IPS-18c (cell line): ENCODE measurements around the gene VAMP7.
"Not testable (repeated sequence)": the region's sequence is repeated elsewhere in the genome, so short reads cannot be mapped to it uniquely, and the experiment has no call there.

Experiments used
- H3K4me3 ChIP-seq: 2 replicates; pipeline ENCODE4 v1.7.0; 2013; ENCODE audit warnings: low read depth, mild to moderate bottlenecking, low read length, moderate library complexity; ENCODE audit not compliant: insufficient read depth
- H3K9me3 ChIP-seq: one replicate; pipeline ENCODE4 v1.6.1; 2013; ENCODE audit warnings: mild to moderate bottlenecking, low read length, moderate library complexity; ENCODE audit not compliant: control insufficient read depth, insufficient read depth

VAMP7 gene

DNA sequence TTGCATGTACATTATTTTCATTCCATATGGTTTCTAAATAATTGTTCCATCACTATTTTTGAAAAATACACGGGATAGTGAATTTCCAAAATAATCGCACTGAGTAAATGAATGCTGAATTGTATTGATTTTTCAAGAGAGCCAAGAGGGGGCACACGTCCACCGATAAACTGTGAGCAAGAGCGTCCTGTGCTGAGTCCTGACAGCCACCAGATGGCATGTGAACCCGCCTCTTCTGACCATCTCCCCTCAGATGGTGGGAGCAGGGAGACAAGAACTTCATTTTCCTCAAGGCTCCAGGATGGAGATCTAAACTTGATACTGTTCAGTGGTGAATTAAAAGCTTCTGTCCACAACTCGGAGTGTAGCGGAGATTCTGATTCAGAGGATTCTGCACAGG lies 85.7 kb downstream of the VAMP7 start:
- peaks cover 6% of the 10 kb centered on the region for H3K9me3 ChIP-seq

DNA sequence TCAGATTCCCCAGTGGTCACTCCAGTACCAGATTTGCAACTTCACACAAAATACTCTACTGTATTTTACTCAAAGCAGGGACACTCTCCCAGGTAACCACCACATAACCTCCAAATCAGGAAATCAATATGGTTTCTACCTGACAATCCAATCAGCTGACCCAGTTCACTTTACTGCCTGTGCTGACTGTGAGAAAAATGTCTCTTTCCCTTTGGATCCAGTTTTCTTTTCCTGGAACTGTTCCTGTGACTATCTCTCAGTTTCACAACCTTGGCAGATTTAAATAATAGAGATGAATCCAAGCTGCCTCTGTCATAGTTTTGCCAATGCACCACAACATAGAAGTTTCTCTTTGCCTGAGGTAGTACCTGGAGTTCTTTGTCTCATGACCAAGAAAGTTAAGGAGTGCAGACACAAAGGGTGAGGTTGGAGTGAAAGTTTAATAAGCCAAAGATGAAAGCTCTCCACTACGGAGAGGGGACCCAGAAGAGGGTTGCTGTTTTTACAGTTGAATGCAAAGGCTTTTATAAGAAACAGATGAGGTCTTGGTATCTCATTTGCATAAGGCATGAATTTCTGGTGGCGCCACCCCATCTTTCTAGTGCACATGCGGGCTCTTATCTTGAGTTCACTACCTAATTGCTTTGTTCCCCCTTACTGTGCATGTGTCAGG lies 86.6 kb downstream of the VAMP7 start:
- H3K4me3 ChIP-seq = no peak overlapping the region
- H3K9me3 ChIP-seq = peaks cover 8% of the 10 kb centered on the region

More for the DNA sequence above, 85.7 kb downstream of the VAMP7 start:
- H3K4me3 ChIP-seq = no peak overlapping the region

DNA sequence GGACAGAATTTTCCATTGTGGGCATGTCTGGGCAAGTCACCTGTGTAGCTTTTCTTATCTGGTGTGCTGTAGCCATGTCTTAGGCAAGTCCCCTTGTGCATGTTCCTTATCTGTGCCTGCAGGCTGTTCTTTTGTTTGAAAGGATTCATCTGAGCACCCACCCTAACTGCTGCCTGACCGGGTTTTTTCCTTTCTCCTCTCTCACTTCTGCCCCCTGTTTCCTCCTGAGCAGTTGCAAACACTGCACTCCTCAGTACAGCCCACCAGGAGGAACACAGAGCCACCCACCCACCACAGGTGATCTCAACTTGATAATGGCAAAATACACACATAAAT lies 87.1 kb downstream of the VAMP7 start:
- Histone ChIP-seq H3K9me3 (peaks cover 6% of the 10 kb centered on the region), H3K4me3 (no peak overlapping the region)

GRCh38 chrX:155968791-155969190 lies 87.6 kb downstream of the VAMP7 start:
- no peak overlapping the region for H3K4me3 ChIP-seq
- peaks cover 6% of the 10 kb centered on the region for H3K9me3 ChIP-seq

DNA sequence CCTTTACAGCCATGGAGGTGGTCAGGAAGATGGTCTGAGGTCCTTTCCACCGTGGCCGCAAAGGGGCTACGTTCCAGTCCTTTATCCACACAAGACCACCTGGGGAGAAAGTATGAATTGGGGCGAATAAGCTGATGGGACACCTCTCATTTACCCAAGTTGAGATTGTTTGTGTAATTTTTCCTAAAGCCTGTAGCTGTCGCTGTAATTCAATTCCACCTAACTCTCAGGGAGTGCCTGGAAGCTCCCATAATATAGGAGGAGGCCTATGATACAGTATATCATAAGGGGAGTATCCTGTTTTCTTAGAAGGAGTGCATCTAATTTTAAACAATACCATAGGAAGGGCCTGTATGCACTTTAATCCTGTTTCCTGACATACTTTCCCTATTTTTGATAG lies 90.5 kb downstream of the VAMP7 start:
- H3K4me3 ChIP-seq, H3K9me3 ChIP-seq: not testable (repeated sequence)

GRCh38 chrX:155972241-155972640 lies 91.1 kb downstream of the VAMP7 start:
- not testable (repeated sequence) for H3K9me3 ChIP-seq, H3K4me3 ChIP-seq

DNA sequence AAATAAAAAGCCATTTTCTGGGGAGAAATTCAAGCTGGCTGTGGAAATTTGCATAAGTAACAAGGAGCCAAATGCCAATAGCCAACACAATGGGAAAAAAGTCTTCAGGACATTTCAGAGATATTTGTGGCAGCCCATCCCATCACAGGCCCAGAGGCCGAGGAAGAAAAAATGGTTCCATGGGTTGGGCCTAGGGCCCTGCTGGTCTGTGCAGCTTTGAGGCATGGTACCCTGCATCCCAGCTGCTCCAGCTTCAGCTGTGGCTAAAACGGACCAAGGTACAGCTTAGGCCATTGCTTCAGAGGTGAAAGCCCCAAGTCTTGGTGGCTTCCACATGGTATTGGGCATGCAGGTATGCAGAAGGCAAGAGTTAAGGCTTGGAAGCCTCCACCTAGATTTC lies 102.2 kb downstream of the VAMP7 start:
- H3K4me3 ChIP-seq = no peak overlapping the region
- H3K9me3 ChIP-seq = peaks cover 5% of the 10 kb centered on the region

DNA sequence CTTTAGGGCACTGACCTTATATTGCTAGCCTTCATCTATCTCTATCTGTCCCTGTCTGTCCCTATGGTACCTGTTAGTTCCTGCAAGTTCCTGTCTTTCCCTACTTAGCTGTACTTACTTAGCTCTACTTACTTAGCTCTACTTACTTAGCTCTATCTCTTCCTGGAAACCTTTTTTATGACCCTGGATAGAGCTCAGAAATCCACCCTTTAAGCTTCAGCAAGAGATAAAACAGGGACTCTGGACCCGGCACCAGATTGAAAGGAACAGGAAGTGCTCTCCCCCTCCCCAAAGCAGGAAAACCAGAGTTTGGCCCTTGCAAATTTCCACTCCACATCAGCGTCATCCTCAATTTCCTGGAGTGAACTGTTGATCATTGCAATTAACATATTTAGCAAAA lies 104.1 kb downstream of the VAMP7 start:
- Histone ChIP-seq H3K9me3 (peaks cover 5% of the 10 kb centered on the region), H3K4me3 (no peak overlapping the region)

DNA sequence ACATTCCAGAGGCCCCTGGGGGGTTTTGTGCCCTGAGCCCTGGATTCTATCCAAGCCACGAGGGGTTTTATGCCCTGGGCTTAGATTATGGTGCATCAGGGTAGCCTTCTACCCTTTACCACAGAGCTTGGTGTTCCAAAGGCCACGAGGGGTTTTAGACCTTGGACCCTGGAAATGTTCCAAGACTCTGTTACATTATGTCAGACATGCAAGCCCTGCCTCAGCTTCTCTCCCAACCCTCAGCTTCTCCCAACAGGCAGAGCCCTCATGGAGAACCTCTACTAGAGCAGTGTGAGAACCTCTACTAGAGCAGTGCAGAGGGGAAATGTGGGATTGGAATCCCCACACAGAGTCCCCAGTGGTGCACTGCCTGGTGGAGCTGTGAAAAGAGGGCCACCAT lies 105.8 kb downstream of the VAMP7 start:
- H3K4me3 ChIP-seq, H3K9me3 ChIP-seq: not testable (repeated sequence)

GRCh38 chrX:155988859-155989258 lies 107.7 kb downstream of the VAMP7 start:
- Histone ChIP-seq H3K4me3 (no peak overlapping the region), H3K9me3 (peaks cover 2% of the 10 kb centered on the region)
